OCI-LY1 (cell line): ENCODE measurements around the gene NFAT5.
"Not testable (repeated sequence)": the region's sequence is repeated elsewhere in the genome, so short reads cannot be mapped to it uniquely, and the experiment has no call there.

Experiments
- H2AFZ ChIP-seq: fragments of 200-600 bp; sonication (generic), shearing (Covaris generic); 2 replicates; pipeline ENCODE4 v1.6.0; 2014; ENCODE audit warnings: antibody characterized with exemption, mild to moderate bottlenecking, low read length
- H3F3A ChIP-seq: fragments of 200-600 bp; sonication (generic), shearing (Covaris generic); 2 replicates; pipeline ENCODE4 v1.6.0; 2014; ENCODE audit warnings: mild to moderate bottlenecking, antibody characterized with exemption, low read length, moderate library complexity; ENCODE audit not compliant: insufficient read depth
- H3K27ac ChIP-seq: fragments of 200-600 bp; sonication (generic); 2 replicates; pipeline ENCODE4 v1.5.1; 2014; ENCODE audit warnings: low read length, mixed run types, mild to moderate bottlenecking, low read depth; ENCODE audit not compliant: poor library complexity, severe bottlenecking
- H3K27me3 ChIP-seq: fragments of 200-600 bp; sonication (generic); 2 replicates; pipeline ENCODE4 v1.6.0; 2014; ENCODE audit warnings: antibody characterized with exemption, mild to moderate bottlenecking, low read length, moderate library complexity; ENCODE audit not compliant: insufficient read depth
- H3K36me3 ChIP-seq: fragments of 200-600 bp; sonication (generic); 2 replicates; pipeline ENCODE4 v1.6.1; 2014; ENCODE audit warnings: mild to moderate bottlenecking, antibody characterized with exemption, low read length, moderate library complexity, mixed read lengths; ENCODE audit not compliant: insufficient read depth
- H3K4me1 ChIP-seq: fragments of 200-600 bp; sonication (generic); 2 replicates; pipeline ENCODE4 v1.5.1; 2014; ENCODE audit warnings: mild to moderate bottlenecking, low read length, moderate library complexity; ENCODE audit not compliant: insufficient read depth, severe bottlenecking
- H3K4me2 ChIP-seq: fragments of 200-600 bp; sonication (generic), shearing (Covaris generic); 2 replicates; pipeline ENCODE4 v1.6.1; 2014; ENCODE audit warnings: low read length
- H3K4me3 ChIP-seq: fragments of 200-600 bp; sonication (generic); 2 replicates; pipeline ENCODE4 v1.5.1; 2014; ENCODE audit warnings: low read length, low read depth, mild to moderate bottlenecking, mixed read lengths; ENCODE audit not compliant: poor library complexity, severe bottlenecking
- H3K79me2 ChIP-seq: fragments of 200-600 bp; shearing (Covaris generic); 2 replicates; pipeline ENCODE4 v1.6.1; 2016; ENCODE audit warnings: mixed run types, low read length, mixed read lengths; ENCODE audit not compliant: insufficient read depth
- H3K9ac ChIP-seq: fragments of 200-600 bp; sonication (generic), shearing (Covaris generic); 2 replicates; pipeline ENCODE4 v1.6.1; 2014; ENCODE audit warnings: mild to moderate bottlenecking, low read length, mixed read lengths
- H3K9me2 ChIP-seq: fragments of 200-600 bp; sonication (generic), shearing (Covaris generic); 2 replicates; pipeline ENCODE4 v1.6.1; 2014; ENCODE audit warnings: low read depth, mild to moderate bottlenecking, low read length, mixed read lengths
- H3K9me3 ChIP-seq: fragments of 200-600 bp; shearing (Covaris generic); 2 replicates; pipeline ENCODE4 v1.6.1; 2014; ENCODE audit warnings: low read length, mixed read lengths
- H4K20me1 ChIP-seq: fragments of 200-600 bp; sonication (generic), shearing (Covaris generic); 2 replicates; pipeline ENCODE4 v1.6.0; 2016; ENCODE audit warnings: mild to moderate bottlenecking, low read length; ENCODE audit not compliant: insufficient read depth
- EZH2 ChIP-seq: fragments of 200-600 bp; sonication (generic), shearing (Covaris generic); IDR thresholded peaks from 2 replicates; pipeline ENCODE4 v1.8.0; 2017; ENCODE audit warnings: borderline replicate concordance, mixed run types, mild to moderate bottlenecking, antibody characterized with exemption, low read length, moderate library complexity, mixed read lengths
- TF ChIP-seq, protein P1 (sequence below): fragments of 200-600 bp; sonication (generic), shearing (Covaris generic); IDR thresholded peaks from 2 replicates; pipeline ENCODE4 v1.5.1; 2017; ENCODE audit warnings: mild to moderate bottlenecking, antibody characterized with exemption, low read length, moderate library complexity, mixed read lengths

The NFAT5 gene

DNA sequence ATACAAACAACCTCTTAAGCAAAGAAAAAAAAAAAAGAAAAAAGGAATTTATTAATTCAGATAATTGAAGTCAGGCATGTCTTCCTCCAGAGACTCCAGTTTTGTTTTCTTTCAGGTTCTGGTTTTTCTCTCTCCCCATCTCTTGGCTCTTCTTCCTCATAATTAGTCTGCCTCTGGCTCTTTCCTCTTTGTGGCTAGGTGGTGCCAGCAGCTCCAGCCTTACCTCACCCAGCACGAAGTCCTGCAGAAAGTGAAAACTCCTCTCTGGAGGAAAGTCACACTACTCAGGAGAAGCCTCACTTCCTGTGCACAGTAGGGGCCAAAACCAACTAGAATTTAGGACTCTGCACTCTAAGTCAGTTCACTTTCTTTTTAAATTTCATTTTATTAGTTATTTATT is 10.3 kb upstream of the NFAT5 start:
- Histone ChIP-seq H2AFZ (no peak overlapping the region), H4K20me1 (no peaks in the 10 kb centered on the region), H3K79me2 (no peaks in the 10 kb centered on the region), H3K27me3 (no peaks in the 10 kb centered on the region), H3K9me2 (no peaks in the 10 kb centered on the region), H3F3A (no peaks in the 10 kb centered on the region), H3K4me1 (no peaks in the 10 kb centered on the region), H3K4me2 (no peak overlapping the region), H3K4me3 (no peak overlapping the region), H3K9ac (no peak overlapping the region), H3K36me3 (no peaks in the 10 kb centered on the region), H3K27ac (no peak overlapping the region), H3K9me3 (no peaks in the 10 kb centered on the region)
- TF ChIP-seq EZH2 = no peak
- TF ChIP-seq, protein P1, sequence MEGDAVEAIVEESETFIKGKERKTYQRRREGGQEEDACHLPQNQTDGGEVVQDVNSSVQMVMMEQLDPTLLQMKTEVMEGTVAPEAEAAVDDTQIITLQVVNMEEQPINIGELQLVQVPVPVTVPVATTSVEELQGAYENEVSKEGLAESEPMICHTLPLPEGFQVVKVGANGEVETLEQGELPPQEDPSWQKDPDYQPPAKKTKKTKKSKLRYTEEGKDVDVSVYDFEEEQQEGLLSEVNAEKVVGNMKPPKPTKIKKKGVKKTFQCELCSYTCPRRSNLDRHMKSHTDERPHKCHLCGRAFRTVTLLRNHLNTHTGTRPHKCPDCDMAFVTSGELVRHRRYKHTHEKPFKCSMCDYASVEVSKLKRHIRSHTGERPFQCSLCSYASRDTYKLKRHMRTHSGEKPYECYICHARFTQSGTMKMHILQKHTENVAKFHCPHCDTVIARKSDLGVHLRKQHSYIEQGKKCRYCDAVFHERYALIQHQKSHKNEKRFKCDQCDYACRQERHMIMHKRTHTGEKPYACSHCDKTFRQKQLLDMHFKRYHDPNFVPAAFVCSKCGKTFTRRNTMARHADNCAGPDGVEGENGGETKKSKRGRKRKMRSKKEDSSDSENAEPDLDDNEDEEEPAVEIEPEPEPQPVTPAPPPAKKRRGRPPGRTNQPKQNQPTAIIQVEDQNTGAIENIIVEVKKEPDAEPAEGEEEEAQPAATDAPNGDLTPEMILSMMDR = no peak

DNA sequence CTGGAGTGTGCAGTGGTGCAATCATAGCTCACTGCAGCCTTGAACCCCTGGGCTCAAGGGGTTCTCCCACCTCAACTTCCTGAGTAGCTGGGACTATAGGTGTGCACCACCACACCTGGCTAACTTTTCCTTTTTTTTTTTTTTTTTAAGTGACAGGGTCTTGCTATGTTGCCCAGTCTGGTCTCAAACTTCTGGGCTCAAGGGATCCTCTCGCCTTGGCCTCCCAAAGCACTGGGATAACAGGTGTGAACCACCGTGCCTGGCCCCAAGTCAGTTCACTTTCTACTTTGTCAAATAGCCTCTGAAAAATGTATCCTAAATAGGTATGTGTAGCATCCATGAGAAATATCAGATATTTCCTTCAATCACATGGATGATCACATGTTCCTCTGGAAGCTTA is 9.9 kb upstream of the NFAT5 start:
- H4K20me1 ChIP-seq = no peaks in the 10 kb centered on the region
- no peak for TF ChIP-seq EZH2
- TF ChIP-seq, protein P1 = no peak

DNA sequence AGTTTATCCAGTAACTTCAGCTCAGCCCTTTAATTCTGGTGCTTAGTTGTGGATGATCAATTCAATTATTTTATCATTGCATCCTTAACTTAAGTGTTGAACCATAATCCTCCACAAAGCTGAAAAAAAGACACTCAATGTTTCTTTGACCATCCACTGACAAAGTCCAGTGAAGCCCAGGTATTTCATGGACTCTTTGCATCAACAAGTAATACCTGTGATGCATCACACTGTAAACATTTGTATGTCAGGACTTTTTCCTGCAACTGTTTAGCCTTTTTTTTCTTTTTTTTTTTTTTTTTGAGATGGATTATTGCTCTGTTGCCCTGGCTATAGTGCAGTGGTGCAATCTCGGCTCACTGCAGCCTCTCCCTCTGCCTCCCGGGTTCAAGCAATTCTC is 6.6 kb upstream of the NFAT5 start:
- no peak overlapping the region for H2AFZ ChIP-seq
- no peak overlapping the region for H3K27ac ChIP-seq
- H3K36me3 ChIP-seq = no peaks in the 10 kb centered on the region
- H3K9me3 ChIP-seq = no peaks in the 10 kb centered on the region
- H3K79me2 ChIP-seq = no peaks in the 10 kb centered on the region
- no peaks in the 10 kb centered on the region for H3F3A ChIP-seq
- H3K27me3 ChIP-seq = no peaks in the 10 kb centered on the region
- no peaks in the 10 kb centered on the region for H4K20me1 ChIP-seq
- no peak overlapping the region for H3K9ac ChIP-seq
- H3K4me3 ChIP-seq = no peak overlapping the region
- peaks cover 6% of the 10 kb centered on the region for H3K4me1 ChIP-seq
- no peaks in the 10 kb centered on the region for H3K9me2 ChIP-seq
- H3K4me2 ChIP-seq = no peak overlapping the region
- no peak for TF ChIP-seq EZH2
- TF ChIP-seq, protein P1 = no peak

More for the DNA sequence above, 9.9 kb upstream of the NFAT5 start:
- Histone ChIP-seq H3K4me3 (no peak overlapping the region), H3F3A (no peaks in the 10 kb centered on the region), H3K9me3 (no peaks in the 10 kb centered on the region), H3K27ac (no peak overlapping the region), H2AFZ (no peak overlapping the region), H3K79me2 (no peaks in the 10 kb centered on the region), H3K36me3 (no peaks in the 10 kb centered on the region), H3K27me3 (no peaks in the 10 kb centered on the region), H3K9me2 (no peaks in the 10 kb centered on the region), H3K9ac (no peak overlapping the region), H3K4me2 (no peak overlapping the region), H3K4me1 (no peaks in the 10 kb centered on the region)

DNA sequence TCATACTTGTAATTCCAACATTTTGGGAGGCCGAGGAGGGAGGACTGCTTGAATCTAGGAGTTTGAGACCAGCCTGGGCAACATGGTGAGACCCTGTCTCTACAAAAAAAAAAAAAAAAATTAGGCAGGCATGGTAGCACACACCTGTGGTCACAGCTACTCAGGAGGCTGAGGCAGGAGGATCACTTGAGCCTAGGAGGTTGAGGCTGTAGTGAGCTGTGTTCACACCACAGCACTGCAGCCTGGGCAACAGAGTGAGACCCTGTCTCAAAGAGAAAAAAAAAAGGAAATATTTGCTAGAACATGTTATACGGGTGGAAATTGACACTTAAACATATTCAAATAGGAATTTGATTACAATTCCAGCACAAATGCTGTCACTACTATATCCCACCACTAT is 4.4 kb upstream of the NFAT5 start:
- H3K4me1 ChIP-seq = peaks cover 16% of the 10 kb centered on the region
- H3K27me3 ChIP-seq, H4K20me1 ChIP-seq, H3K9me3 ChIP-seq, H3K9ac ChIP-seq, H3K79me2 ChIP-seq, H3K36me3 ChIP-seq, H3K4me3 ChIP-seq, H3F3A ChIP-seq, H3K4me2 ChIP-seq, H3K9me2 ChIP-seq, H3K27ac ChIP-seq, H2AFZ ChIP-seq: not testable (repeated sequence)
